Measurements from ENCODE around the gene ANKRD30B.
"Not testable (repeated sequence)": the region's sequence is repeated elsewhere in the genome, so short reads cannot be mapped to it uniquely, and the experiment has no call there.

Gene ANKRD30B

DNA sequence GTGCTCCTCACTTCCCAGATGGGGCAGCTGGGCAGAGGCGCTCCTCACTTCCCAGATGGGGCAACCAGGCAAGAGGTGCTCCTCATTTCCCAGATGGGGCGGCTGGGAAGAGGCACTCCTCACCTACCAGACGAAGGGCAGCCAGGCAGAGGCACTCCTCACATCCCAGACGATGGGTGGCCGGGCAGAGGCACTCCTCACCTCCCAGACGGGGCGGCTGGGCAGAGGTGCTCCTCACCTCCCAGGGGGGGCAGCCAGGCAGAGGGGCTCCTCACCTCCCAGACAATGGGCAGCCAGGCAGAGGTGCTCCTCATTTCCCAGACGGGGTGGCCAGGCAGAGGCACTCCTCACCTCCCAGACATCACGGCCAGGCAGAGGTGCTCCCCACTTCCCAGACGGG is 110.5 kb downstream of the ANKRD30B start:
- not testable (repeated sequence) for DNase-seq

DNA sequence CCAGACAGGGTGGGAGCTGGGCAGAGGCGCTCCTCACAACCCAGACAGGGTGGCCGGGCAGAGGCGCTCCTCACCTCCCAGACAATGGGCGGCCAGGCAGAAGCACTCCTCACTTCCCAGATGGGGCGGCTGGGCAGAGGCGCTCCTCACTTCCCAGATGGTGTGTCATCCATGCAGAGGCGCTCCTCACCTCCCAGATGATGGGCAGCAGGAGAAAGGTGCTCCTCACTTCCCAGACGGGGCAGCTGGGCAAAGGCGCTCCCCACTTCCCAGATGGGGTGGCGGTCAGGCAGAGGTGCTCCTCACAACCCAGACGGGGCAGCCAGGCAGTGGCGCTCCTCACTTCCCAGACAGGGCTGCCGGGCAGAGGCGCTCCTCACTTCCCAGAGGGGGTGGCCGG is 112.0 kb downstream of the ANKRD30B start:
- DNase-seq: not testable (repeated sequence)

DNA sequence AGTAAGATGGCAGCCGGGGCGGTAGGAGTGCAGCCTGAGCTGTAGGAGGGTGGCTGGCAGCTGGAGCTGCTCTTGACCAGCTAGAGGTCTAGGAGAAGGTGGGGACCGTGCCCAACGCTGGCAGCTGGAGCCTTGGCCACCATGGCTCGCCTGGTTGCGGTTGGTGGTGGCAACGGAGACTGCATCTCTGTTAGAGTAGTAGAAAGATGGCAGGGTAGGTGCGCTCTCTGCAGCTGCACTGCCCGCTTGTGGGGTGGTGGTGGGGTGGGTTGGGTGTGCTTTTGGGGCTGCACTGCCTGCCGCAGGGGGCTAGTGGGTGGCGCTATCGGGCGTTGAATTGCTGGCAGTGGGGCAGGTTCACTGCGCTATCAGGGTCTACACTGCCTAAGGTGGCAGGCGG is 118.5 kb downstream of the ANKRD30B start:
- DNase-seq: not testable (repeated sequence)

DNA sequence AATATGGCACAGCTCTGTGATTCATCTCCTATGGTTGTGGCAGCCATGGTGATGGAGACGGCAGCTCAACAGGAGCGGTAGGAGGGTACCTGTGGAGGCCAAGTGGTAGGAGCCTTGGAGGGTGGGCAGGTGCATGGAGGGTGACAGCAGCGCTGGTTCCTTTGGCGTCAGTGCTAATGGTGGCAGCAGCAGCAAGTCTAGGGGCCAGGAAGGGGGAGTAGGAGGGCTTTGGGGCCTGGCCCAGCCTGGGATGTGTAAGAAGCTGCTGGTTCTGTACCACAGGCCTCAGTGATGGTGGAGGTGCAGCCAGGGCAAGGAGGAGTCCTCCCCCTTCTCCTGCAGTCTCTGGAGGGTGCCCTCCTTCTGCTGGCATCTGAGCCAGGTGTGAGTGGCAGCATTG is 120.0 kb downstream of the ANKRD30B start:
- DNase-seq: not testable (repeated sequence)

DNA sequence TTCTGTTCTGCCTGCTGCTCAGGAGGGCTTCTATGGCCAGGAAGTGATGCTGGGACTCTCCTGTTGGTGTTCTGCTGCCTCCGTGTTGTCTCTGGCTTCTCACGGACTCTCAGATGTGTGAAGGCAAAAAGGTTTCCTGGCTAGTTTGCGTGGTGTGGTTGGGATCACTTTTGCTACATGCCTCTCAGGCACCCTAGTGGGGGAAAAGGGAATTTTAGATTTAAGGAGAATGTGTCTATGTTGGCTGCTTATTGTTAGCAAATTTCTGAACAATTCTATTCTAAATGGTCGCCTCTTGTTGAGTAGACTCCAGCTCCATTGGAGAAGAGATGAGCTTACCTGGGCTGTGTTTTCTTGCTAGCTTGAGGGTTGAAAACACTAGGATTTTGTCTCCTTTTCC is 120.9 kb downstream of the ANKRD30B start:
- not testable (repeated sequence) for DNase-seq

DNA sequence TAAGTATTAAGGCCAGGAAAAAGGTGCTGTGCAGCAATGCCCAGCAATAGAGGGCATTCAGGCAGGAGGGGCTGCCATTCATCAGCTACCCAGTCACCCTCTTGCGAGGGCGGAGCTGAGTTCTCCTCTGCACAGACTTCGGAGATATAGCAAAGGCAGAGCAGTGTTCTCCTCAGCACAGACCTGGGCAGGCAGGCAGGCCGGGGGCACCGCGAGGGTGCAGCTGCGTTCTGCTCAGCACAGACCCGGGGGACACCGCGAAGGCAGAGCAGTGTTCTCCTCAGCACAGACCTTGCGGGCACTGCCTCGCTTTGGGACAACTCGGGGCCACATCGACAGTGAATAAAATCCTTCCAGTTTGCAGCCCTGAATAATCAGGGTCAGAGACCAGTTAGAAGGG is 130.9 kb downstream of the ANKRD30B start:
- not testable (repeated sequence) for DNase-seq

DNA sequence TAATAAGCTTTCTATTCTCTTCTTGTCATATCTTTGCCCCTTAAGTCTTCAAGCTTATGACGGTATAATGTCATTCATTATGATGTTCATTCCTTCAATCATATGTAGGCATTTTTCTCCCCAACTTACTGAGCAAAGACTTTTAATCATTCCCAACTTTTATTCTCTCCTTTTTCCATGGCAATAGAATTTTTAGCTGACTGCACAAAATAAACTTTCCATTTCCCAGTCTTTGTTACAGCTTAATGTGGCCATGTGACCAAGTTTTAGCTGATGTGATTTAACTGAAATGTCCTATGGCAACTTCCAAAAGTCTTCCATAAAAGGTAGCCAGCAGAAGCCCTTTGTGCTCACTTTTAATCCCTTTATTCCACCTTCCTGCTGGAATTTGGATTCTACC is 152.5 kb downstream of the ANKRD30B start:
- no peak for DNase-seq

Data from activated CD4-positive, CD25-positive, alpha-beta regulatory T cell (primary cell).